BLaER1 (cell line): Measurements from ENCODE around the gene FBLN1.

Source experiments
- H3K27ac ChIP-seq: shearing (Covaris generic); formaldehyde crosslinking; 2 replicates; pipeline ENCODE4 v1.8.1; 2022
- H3K27me3 ChIP-seq: shearing (Covaris generic); formaldehyde crosslinking; 2 replicates; pipeline ENCODE4 v1.8.1; 2022
- H3K36me3 ChIP-seq: shearing (Covaris generic); formaldehyde crosslinking; 2 replicates; pipeline ENCODE4 v1.8.1; 2022
- H3K4me1 ChIP-seq: shearing (Covaris generic); formaldehyde crosslinking; 2 replicates; pipeline ENCODE4 v1.8.1; 2022
- H3K4me2 ChIP-seq: shearing (Covaris generic); formaldehyde crosslinking; 2 replicates; pipeline ENCODE4 v1.8.1; 2022
- H3K4me3 ChIP-seq: shearing (Covaris generic); formaldehyde crosslinking; 2 replicates; pipeline ENCODE4 v1.8.1; 2022
- H3K9ac ChIP-seq: shearing (Covaris generic); formaldehyde crosslinking; 2 replicates; pipeline ENCODE4 v1.8.1; 2022
- H3K9me3 ChIP-seq: shearing (Covaris generic); formaldehyde crosslinking; 2 replicates; pipeline ENCODE4 v1.8.1; 2022
- H4K20me1 ChIP-seq: shearing (Covaris generic); formaldehyde crosslinking; 2 replicates; pipeline ENCODE4 v1.8.1; 2022
- Cebpa-rat ChIP-seq: shearing (Covaris generic); IDR thresholded peaks from 2 replicates; pipeline ENCODE4 v1.8.1; 2022

FBLN1 gene

DNA sequence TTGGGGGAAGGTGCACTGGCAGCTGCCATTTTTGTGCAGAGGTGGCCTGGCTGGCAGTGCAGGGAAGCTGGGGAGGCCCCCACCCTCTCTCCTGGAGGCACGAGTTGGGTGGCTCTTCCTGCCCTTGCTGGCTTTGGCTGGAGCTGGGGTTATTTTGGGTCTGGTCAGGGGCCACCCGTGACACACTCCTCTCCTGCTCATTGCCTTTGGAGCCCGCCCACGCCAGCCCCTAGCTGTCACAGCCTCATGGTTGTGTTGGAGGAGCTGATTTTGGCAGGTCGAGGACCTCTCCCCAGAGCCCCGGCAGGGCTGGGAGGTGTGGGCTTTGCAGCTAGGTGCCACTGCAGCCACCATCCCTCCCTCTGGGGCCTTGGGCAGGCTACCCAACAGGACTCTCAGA, 21.5 kb downstream of the FBLN1 start:
- no peak for TF ChIP-seq Cebpa-rat
- H3K4me1 ChIP-seq = no peaks in the 10 kb centered on the region; the same call in 1 of the 2 replicates
- H4K20me1 ChIP-seq = no peaks in the 10 kb centered on the region
- peaks cover 99% of the 10 kb centered on the region for H3K36me3 ChIP-seq
- no peak overlapping the region for H3K4me3 ChIP-seq
- no peak overlapping the region for H3K4me2 ChIP-seq
- 0 out of 2 replicates have a peak overlapping the region, but pooled peaks have one; percentile 18 for H3K27ac ChIP-seq
- no peaks in the 10 kb centered on the region for H3K27me3 ChIP-seq
- no peak overlapping the region for H3K9ac ChIP-seq
- no peaks in the 10 kb centered on the region for H3K9me3 ChIP-seq

DNA sequence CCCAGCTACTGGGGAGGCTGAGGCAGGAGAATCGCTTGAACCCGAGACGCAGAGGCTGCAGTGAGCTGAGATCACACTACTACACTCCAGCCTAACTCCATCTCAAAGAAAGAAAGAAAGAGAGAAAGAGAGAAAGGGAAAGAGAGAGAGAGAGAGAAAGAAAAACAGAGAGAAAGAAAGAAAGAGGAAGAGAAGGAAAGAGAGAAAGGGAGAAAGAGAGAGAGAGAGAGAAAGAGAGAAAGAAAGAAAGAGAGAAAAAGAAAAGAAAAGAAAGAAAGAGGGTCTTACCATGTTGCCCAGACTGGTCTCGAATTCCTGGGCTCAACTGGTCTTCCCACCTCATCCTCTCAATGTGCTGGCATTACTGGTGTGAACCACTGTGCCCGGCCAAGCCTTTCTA, 22.3 kb downstream of the FBLN1 start:
- no peak overlapping the region for H3K4me2 ChIP-seq
- peaks cover 99% of the 10 kb centered on the region for H3K36me3 ChIP-seq
- H3K27ac ChIP-seq = no peak overlapping the region
- no peaks in the 10 kb centered on the region for H3K9me3 ChIP-seq
- H3K4me1 ChIP-seq = no peaks in the 10 kb centered on the region; the same call in 1 of the 2 replicates
- H4K20me1 ChIP-seq = no peaks in the 10 kb centered on the region
- no peak overlapping the region for H3K4me3 ChIP-seq
- TF ChIP-seq Cebpa-rat = no peak
- H3K9ac ChIP-seq = no peak overlapping the region
- no peaks in the 10 kb centered on the region for H3K27me3 ChIP-seq

DNA sequence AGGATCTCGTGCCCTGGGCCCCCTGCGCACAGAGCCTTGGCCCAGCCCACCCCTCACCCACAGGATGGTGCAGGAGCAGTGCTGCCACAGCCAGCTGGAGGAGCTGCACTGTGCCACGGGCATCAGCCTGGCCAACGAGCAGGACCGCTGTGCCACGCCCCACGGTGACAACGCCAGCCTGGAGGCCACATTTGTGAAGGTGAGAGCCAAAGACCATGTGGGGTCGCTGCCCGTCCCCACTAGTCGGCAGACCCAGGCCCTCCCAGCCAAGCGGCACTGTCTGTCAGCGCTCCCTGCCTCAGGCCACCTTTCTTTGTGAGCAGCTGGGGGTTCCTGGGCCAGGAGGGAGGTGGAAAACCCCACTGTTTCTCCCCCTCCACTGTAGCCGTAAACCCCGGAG, 22.8 kb downstream of the FBLN1 start:
- Histone ChIP-seq H3K9ac (no peak overlapping the region), H3K9me3 (no peaks in the 10 kb centered on the region), H3K4me1 (no peaks in the 10 kb centered on the region; the same call in 1 of the 2 replicates), H3K27me3 (no peaks in the 10 kb centered on the region), H3K4me2 (no peak overlapping the region), H3K4me3 (no peak overlapping the region), H3K27ac (no peak overlapping the region), H4K20me1 (no peaks in the 10 kb centered on the region), H3K36me3 (peaks cover 99% of the 10 kb centered on the region)
- TF ChIP-seq Cebpa-rat = no peak

DNA sequence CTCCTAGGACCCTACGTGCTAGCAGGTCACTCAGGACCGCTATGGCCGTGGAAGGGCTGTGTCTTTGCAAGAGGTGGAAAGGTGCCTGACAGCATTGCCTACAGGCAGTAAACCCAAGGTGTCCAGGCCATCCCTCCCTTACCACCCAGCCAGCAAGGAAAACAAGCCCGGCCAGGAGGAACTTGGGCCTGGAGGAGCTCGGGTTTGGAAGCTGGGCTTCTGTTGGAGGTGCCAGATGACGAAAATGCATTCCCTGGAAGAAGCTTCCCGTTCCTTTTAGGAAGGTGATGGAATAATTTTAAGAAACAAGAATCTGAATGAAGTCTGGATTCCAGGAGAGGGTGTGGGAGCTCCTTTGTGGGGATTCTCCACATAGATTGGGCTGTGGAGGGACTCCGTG, 23.6 kb downstream of the FBLN1 start:
- Histone ChIP-seq H3K27me3 (no peaks in the 10 kb centered on the region), H3K27ac (no peak overlapping the region), H4K20me1 (no peaks in the 10 kb centered on the region), H3K9ac (no peak overlapping the region), H3K36me3 (peaks cover 99% of the 10 kb centered on the region), H3K4me2 (no peak overlapping the region), H3K9me3 (no peaks in the 10 kb centered on the region), H3K4me3 (no peak overlapping the region), H3K4me1 (no peaks in the 10 kb centered on the region; the same call in 1 of the 2 replicates)
- no peak for TF ChIP-seq Cebpa-rat

DNA sequence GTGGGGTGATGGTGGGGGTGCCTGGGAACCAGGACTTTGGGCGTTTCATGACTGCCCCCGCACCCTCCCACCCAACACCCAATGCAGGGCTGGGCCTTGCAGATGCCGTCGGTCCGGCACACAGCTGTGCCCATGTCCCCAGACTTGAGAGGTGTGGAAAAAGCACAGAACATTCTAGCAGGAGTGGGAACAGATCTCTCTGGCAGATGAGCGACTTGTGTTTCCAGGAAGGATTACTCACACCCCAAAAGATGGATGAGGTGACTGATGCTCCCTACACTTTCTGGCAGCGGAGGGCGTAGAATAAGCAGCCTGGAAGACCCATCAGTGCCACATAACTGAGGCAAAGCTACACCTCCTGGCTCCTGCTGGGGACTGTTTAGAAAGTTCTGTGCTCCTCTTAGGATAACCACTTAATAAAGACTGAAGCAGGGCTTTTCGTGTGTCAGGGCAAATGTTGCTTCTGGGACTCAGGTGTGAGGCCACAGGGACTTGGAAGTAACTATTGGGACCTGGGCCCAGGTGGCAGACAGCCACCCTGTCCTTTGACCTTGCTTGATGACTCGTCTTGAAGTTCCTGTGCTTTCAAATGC, 24.2 kb downstream of the FBLN1 start:
- H3K4me2 ChIP-seq = no peak overlapping the region
- peaks cover 99% of the 10 kb centered on the region for H3K36me3 ChIP-seq
- no peaks in the 10 kb centered on the region for H3K9me3 ChIP-seq
- TF ChIP-seq Cebpa-rat = no peak
- H3K27ac ChIP-seq = no peak overlapping the region
- no peaks in the 10 kb centered on the region; the same call in 1 of the 2 replicates for H3K4me1 ChIP-seq
- H3K9ac ChIP-seq = no peak overlapping the region
- H3K4me3 ChIP-seq = no peak overlapping the region
- no peaks in the 10 kb centered on the region for H4K20me1 ChIP-seq
- no peaks in the 10 kb centered on the region for H3K27me3 ChIP-seq

DNA sequence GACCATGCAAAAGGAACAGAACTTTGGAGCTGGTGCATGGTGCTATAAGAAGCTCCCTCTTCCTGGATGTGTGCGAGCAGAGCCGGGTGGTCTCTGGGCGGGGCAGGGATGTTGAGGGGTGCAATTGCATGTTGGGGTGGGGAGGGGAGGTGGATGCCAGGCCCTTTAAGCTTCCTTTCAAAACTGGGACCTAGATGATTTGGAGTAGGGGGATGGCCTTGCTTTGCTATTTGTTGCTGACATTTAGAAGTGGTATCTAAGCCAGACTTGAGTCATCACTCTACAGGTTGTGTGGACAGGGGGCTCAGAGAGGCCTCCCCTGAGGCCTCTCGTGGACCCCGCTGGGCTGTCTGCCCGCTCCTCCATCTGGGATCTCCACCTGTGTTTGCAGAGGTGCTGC, 24.8 kb downstream of the FBLN1 start:
- TF ChIP-seq Cebpa-rat = no peak
- Histone ChIP-seq H3K4me3 (no peak overlapping the region), H3K4me2 (no peak overlapping the region), H3K9me3 (no peaks in the 10 kb centered on the region), H4K20me1 (no peaks in the 10 kb centered on the region; the same call in 1 of the 2 replicates), H3K27me3 (no peaks in the 10 kb centered on the region), H3K4me1 (no peaks in the 10 kb centered on the region; the same call in 1 of the 2 replicates), H3K36me3 (peaks cover 99% of the 10 kb centered on the region), H3K27ac (no peak overlapping the region), H3K9ac (no peak overlapping the region)

DNA sequence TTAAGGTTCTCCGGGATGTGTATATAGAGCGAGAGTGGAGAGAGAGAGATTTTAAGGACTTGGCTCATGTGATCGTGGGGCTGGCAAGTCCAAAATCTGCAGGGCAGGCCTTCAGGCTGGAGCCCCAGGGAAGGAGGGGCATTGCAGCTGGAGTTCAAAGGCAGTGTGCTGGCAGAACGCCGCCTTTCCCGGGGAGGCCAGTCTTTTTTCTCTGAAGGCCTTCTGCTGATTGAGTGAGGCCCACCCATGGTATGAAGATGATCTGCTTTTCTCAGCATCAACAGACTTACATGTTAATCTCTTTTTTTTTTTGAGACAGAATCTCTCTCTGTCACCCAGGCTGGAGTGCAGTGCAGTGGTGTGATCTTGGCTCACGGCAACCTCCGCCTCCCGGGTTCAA, 25.4 kb downstream of the FBLN1 start:
- Histone ChIP-seq H3K27ac (no peak overlapping the region), H3K9ac (no peak overlapping the region), H4K20me1 (no peaks in the 10 kb centered on the region; the same call in 1 of the 2 replicates), H3K36me3 (peaks cover 99% of the 10 kb centered on the region), H3K4me3 (no peak overlapping the region), H3K4me1 (no peaks in the 10 kb centered on the region; the same call in 1 of the 2 replicates), H3K9me3 (no peaks in the 10 kb centered on the region), H3K27me3 (no peaks in the 10 kb centered on the region), H3K4me2 (no peak overlapping the region)
- TF ChIP-seq Cebpa-rat = no peak

DNA sequence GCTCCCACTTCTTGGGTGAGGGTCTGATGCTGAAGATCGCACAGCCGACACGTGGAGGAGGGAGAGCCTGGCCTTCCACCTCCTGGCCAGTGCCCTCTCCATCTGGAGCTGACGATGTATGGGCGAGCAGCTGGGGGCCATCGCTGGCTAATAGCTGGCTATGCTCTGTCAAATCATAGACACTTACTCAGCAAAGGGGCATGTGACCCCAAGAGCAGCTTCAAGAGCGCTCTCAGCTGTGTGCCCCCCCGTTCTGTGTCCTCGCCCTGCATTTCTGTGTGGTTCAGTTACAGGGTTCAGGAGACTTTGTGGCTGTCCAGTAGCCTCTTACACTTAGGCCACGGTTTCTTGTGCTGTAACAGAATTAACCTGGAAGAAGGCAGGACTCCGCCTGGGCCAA, 26.4 kb downstream of the FBLN1 start:
- no peaks in the 10 kb centered on the region; the same call in 1 of the 2 replicates for H3K4me1 ChIP-seq
- no peak overlapping the region for H3K4me3 ChIP-seq
- H3K4me2 ChIP-seq = no peak overlapping the region
- H3K36me3 ChIP-seq = peaks cover 99% of the 10 kb centered on the region
- H3K9me3 ChIP-seq = no peaks in the 10 kb centered on the region
- no peak overlapping the region for H3K27ac ChIP-seq
- no peaks in the 10 kb centered on the region for H3K27me3 ChIP-seq
- H3K9ac ChIP-seq = no peak overlapping the region
- H4K20me1 ChIP-seq = no peaks in the 10 kb centered on the region; the same call in 1 of the 2 replicates
- no peak for TF ChIP-seq Cebpa-rat

DNA sequence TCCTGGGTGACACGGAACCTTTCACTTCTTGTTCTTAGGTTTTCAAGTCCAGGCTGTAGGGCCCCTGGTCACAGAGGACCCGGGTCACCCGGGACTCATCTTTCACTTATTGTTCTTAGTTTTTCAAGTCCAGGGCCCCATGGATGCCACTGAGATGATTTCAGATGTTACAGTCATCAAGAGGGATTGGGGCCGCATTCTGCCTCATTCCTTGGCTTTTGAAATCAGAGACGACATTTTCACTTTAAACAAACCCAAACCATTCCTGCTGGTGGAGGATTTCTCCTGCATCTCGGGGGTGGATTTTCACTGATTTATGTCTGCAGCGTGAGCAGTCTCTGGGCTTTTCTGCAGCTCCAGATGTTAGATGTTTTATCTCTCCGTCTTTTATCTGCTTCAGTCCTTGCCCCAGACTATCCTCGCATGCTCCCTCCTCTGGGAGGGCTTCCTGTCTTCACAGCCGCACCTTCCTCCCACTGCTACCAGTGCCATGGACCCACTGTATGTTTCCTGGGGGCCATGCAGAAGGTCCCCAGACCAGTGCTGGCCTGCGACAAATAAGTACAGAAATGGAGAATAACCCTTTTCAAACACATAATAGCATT, 27.4 kb downstream of the FBLN1 start:
- Histone ChIP-seq H3K4me2 (no peak overlapping the region), H3K36me3 (peaks cover 100% of the 10 kb centered on the region), H3K9ac (no peak overlapping the region), H3K4me1 (no peaks in the 10 kb centered on the region), H3K27me3 (no peaks in the 10 kb centered on the region), H3K4me3 (no peak overlapping the region), H3K27ac (no peak overlapping the region), H3K9me3 (no peaks in the 10 kb centered on the region), H4K20me1 (no peaks in the 10 kb centered on the region; the same call in 1 of the 2 replicates)
- TF ChIP-seq Cebpa-rat = no peak

DNA sequence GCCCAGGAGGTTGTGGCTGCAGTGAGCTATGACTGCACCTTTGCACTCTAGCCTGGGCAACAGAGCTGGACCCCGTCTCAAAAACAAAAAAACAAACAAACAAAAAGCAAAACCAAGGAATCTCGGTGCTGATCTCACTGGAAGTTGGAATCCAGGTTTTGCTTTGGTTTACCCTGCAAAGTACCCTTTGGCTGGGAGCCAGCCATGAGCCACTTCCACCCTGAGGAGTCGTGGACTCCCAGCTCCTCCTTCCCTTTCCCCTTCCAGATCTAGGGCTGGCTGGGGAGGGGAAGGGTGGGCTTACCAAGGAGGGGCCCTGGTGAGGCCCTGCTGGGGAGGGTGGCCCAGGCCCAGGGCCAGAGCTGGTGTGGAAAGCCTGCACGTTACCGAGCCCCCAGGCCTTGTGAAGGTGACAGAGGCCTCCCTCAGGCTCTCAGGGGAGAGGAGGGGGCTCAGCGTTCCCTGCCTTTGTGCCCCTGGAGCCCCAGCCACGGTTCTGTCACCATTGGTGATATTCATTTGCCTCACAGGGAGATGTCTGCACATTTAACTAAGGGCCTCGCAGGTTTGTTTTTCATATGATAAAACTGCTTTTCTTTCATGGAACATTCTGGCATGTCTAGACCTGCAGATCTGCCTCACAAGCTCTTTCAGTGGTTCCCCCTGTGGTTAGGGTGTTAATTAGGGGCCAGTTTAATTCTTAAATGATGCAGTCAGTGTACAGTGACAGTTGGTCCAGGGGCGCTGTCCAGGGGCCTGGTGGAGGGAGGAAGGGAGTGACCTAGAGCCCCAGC, 29.0 kb downstream of the FBLN1 start:
- TF ChIP-seq Cebpa-rat = no peak
- H3K9ac ChIP-seq = no peak overlapping the region
- no peaks in the 10 kb centered on the region for H3K9me3 ChIP-seq
- H3K4me1 ChIP-seq = peaks cover 2% of the 10 kb centered on the region
- no peaks in the 10 kb centered on the region for H3K27me3 ChIP-seq
- H4K20me1 ChIP-seq = no peaks in the 10 kb centered on the region; the same call in 1 of the 2 replicates
- H3K27ac ChIP-seq = no peak overlapping the region
- no peak overlapping the region for H3K4me3 ChIP-seq
- H3K4me2 ChIP-seq = no peak overlapping the region
- peaks cover 94% of the 10 kb centered on the region for H3K36me3 ChIP-seq
